Stimulated activated effector memory CD8-positive, alpha-beta T cell treated with anti-CD3 and anti-CD28 coated beads, Interleukin-12 subunit alpha, Interleukin-12 subunit beta, amount 100 ng/mL, for 72 hours (primary cell): ENCODE data around the gene NT5C3A.
"Not testable (repeated sequence)": the region's sequence is repeated elsewhere in the genome, so short reads cannot be mapped to it uniquely, and the experiment has no call there.

Source experiments
- ATAC-seq: fragments of 150-1000 bp; cut with Tn5 transposase; 2 replicates; pipeline ENCODE4 v1.10.0; 2021
- DNase-seq, 2 donors: peaks; one replicate each; pipeline ENCODE4 v3.0.0; 2021 to 2022; ENCODE audit warnings: low spot score in 2 of 2
- H3K27ac Mint-ChIP-seq: one replicate; pipeline ENCODE4 v1.8.0; 2022; ENCODE audit warnings: mild to moderate bottlenecking, mixed read lengths
- H3K36me3 Mint-ChIP-seq: one replicate; pipeline ENCODE4 v1.8.0; 2022; ENCODE audit warnings: mild to moderate bottlenecking, mixed read lengths
- H3K4me1 Mint-ChIP-seq: one replicate; pipeline ENCODE4 v1.8.0; 2022; ENCODE audit warnings: mixed read lengths
- H3K4me3 Mint-ChIP-seq: one replicate; pipeline ENCODE4 v1.8.0; 2022; ENCODE audit warnings: mild to moderate bottlenecking, mixed read lengths
- H3K9me3 Mint-ChIP-seq: one replicate; pipeline ENCODE4 v1.8.0; 2022; ENCODE audit warnings: mixed read lengths

The NT5C3A gene

DNA sequence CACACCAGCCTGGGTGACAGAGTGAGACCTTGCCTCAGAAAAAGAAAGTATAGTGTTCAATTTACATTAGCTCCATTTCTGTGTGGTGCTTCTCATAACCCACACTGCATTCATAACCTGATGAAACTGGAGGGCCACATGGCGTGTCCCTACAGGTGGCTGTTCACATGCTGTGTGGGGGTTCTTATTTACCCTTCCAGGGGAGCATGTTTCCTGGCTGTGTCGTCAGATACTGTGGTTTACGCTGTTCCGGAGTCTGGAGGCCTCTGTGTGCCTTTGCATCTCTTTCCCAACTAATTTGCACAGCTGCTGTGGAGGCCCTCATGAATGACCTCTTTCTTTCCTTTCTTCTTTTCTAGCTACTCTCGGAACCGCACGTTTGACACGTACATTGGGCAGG, 74.4 kb downstream of the NT5C3A start:
- Mint-ChIP-seq H3K27ac (peak overlapping the region; percentile 27), H3K4me1 (peaks cover 16% of the 10 kb centered on the region), H3K4me3 (peak overlapping the region; percentile 7)
- not testable (repeated sequence) for DNase-seq, H3K9me3 Mint-ChIP-seq, H3K36me3 Mint-ChIP-seq
- peak; percentile 22 for ATAC-seq

- not testable (repeated sequence) for H3K9me3 Mint-ChIP-seq, H3K4me3 Mint-ChIP-seq, H3K36me3 Mint-ChIP-seq, H3K27ac Mint-ChIP-seq, H3K4me1 Mint-ChIP-seq, DNase-seq, ATAC-seq
Observed at GRCh38 chr7:32979902-32980301, 82.7 kb downstream of the NT5C3A start.

DNA sequence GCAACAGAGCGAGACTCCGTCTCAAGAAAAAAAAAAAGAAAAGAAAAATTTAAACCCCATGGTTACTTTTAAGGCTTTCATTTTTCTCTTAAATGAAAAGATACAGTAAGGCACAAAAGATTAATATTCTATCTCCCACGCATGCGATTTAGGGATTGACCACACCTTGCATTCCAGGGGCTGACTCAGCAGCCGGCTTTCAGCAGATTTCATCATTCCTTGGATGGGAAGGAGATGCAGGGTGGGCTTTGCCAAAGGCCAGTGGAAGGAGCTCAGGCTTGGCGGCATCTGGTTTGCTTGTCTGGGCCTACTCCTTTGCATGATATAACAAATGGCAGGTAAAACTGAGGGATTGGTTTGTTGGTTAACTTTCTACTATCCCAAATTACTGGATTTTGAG, 83.3 kb downstream of the NT5C3A start:
- ATAC-seq, H3K9me3 Mint-ChIP-seq, H3K4me3 Mint-ChIP-seq, H3K27ac Mint-ChIP-seq, H3K4me1 Mint-ChIP-seq, DNase-seq, H3K36me3 Mint-ChIP-seq: not testable (repeated sequence)

DNA sequence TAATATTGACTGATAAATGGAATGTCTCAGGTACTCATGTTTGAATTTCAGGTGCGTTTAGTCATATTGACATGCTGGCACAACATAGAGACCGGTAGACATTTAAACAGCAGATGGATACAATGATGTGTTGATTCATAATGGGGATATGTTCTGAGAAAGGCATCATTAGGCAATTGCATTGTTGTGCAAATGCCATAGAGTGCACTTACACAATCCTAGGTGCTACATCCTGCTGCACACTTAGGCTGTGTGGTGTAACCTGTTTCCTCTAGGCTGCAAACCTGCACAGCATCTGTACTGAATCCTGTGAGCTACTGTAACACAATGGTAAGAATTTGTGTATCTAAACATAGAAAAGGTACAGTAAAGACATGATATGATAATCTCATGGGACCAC, 85.4 kb downstream of the NT5C3A start:
- DNase-seq, H3K27ac Mint-ChIP-seq, H3K4me1 Mint-ChIP-seq, ATAC-seq, H3K9me3 Mint-ChIP-seq, H3K36me3 Mint-ChIP-seq, H3K4me3 Mint-ChIP-seq: not testable (repeated sequence)

GRCh38 chr7:32971967-32972366, 90.6 kb downstream of the NT5C3A start:
- H3K4me3 Mint-ChIP-seq, DNase-seq, H3K9me3 Mint-ChIP-seq, H3K4me1 Mint-ChIP-seq, ATAC-seq, H3K36me3 Mint-ChIP-seq, H3K27ac Mint-ChIP-seq: not testable (repeated sequence)

GRCh38 chr7:32967268-32967582, 95.4 kb downstream of the NT5C3A start:
- not testable (repeated sequence) for H3K36me3 Mint-ChIP-seq, H3K27ac Mint-ChIP-seq, DNase-seq, H3K4me1 Mint-ChIP-seq, ATAC-seq, H3K9me3 Mint-ChIP-seq, H3K4me3 Mint-ChIP-seq

DNA sequence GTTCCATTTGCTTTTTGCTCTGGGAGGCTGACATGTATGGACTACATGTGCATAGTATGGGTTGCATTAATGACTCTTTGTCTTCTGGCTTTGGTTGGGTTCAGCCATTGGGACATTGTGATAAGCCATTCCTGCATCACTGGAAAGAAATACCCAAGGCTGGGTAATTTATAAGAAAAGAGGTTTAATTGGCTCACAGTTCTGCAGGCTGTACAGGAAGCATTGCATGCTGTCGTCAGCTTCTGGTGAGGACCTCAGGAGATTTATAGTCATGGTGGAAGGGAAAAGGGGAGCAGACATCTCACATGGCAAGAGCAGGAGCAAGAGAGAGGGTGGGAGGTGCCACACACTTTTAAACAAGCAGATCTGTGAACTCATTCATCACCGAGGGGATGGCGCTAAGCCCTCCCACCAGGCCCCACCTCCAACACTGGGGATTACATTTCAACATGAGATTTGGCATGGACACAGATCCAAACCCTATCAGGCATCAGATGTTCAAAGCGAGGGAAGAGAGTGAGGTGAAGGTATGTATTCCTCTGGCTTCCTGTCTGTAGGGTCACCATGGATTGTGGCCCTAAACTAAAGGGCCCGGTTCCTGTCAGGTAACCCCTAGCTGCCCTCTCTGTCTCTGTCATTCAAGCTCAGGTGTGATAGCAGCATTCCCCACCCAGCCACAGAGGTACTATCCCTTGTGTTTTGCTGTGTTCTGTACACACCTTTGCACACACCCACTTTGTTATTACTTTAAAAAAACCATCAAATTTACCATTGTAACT, 95.9 kb downstream of the NT5C3A start:
- not testable (repeated sequence) for H3K27ac Mint-ChIP-seq, H3K4me3 Mint-ChIP-seq, H3K36me3 Mint-ChIP-seq, DNase-seq, ATAC-seq, H3K9me3 Mint-ChIP-seq, H3K4me1 Mint-ChIP-seq

DNA sequence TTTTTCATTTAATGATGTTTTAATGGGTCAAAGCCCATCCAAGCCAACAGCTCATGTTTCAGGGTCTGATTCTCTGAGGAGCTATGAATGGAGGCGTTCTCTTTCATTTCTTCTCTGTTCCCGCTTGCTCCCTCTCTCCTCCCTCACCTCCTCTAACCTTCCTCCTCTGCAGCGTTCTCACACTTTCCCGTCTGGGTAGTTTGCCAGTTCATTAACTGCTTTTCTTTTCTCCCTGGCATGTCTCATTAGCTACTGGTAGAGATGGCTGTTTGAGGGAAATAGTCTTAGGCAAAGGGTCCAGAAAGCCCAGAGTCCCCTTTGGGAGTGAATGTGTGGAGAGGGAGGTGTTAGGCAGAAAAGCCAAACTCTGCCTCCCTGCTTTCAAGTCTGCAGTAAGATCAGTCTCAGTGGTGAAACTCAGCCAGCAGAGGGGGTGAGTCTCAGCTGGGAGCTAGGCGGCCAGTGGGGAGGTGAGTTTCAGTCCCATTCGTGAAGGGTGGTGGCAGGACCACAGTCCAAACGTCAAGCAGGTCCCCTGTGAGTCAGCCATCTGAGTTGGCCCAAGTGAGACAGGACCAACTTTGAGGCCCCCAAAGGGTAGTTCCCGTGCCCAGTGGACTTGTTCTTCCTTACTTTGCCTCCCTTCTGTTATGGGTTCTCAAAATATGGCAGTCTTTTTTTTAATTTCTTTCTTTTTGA, 98.0 kb downstream of the NT5C3A start:
- H3K9me3 Mint-ChIP-seq, H3K36me3 Mint-ChIP-seq, H3K4me3 Mint-ChIP-seq, H3K4me1 Mint-ChIP-seq, H3K27ac Mint-ChIP-seq: not testable (repeated sequence)
- DNase-seq (peak in 1 of 2 donors; percentile 7), ATAC-seq (peak; percentile 94)
